Activated CD4-positive, alpha-beta T cell treated with anti-CD3 and anti-CD28 coated beads, Interleukin-2, Interleukin-6, amounts not matched to agents 100 ng/mL and 50 ng/mL, durations not matched to agents 16 hours and 8 hours (primary cell): ENCODE measurements around the gene SCARF2.
A peak's percentile ranks its signal among the peaks of the same experiment; 100 is the strongest.
"Not testable (repeated sequence)": the region's sequence is repeated elsewhere in the genome, so short reads cannot be mapped to it uniquely, and the experiment has no call there.

Experiments
- DNase-seq: peaks from one replicate; pipeline ENCODE4 v3.0.0-alpha.2; 2020

SCARF2 gene

GRCh38 chr22:20405931-20406685 lies 31.5 kb downstream of the SCARF2 start:
- DNase-seq, result no peak

- no peak for DNase-seq
Measured at GRCh38 chr22:20405291-20405930, 32.2 kb downstream of the SCARF2 start.

DNA sequence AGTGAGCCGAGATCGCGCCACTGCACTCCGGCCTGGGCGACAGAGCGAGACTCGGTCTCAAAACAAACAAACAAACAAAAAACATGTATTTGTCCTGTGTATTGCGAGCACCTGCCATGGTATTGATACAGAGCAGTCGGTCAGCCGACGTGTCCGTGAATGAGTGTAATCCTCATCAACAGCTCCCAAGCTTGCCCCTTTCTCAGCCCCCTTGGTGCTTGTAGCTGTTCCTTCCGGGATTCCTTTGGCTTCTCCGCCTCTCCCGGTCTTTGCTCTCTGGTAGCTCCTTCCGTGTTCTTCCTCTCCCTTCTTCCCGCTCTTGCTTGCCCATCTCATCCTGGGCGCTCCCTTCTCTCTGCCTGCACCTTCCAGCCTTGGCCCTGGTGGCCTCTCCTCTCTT lies 32.7 kb downstream of the SCARF2 start:
- no peak for DNase-seq

DNA sequence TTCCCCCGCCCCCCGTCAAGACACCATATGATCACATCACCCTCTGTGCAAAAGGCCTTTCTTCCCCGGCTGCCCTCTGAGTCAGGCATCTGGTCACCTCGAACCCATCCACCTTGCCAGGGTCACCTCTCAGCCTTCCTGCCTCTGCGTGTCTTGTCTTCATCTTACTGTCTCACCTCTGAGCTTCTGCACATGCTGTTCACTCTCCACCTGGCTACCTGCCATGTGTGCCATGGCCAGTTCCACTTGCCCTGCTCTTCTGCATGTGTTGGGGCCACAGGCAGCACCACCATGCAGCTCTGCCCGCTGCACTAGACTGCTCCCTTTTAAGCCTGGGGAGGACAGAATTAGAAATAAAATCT lies 33.9 kb downstream of the SCARF2 start:
- no peak for DNase-seq

DNA sequence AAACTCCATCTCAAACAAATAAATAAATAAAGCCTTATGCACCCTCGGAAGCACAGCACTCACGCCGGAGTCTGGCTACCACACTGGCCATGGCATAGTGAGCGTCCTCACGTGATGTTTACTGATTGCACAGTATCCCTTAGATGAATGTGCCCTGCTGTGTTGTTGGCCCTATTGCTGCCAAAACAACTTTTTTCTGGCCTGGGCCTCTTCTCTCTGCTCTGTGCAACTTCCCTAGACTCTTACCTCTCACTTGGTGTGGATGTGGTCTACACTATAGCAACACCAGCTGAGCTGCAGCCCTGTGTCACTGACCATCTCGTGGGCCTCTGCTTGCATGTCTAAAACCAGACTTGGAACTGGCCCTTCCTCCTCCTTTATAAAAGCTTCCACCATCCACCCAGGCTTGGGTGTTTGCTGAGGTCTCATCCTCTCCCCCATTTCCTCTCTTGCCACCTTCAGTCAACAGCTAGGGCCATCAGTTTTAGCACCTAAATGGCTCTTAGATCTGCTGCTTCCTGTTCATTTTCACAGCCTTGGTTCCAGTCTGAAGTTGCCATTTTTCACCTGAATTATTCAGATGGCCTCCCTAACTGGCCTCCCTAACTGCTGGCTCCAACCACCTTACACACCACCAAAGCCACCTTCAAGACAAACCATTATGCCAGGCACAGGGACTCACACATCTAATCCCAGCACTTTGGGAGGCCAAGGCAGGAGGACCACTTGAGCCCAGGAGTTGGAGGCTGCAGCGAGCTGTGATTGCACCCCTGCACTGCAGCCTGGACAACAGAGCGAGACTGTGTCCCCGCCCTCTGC lies 34.5 kb downstream of the SCARF2 start:
- no peak for DNase-seq

DNA sequence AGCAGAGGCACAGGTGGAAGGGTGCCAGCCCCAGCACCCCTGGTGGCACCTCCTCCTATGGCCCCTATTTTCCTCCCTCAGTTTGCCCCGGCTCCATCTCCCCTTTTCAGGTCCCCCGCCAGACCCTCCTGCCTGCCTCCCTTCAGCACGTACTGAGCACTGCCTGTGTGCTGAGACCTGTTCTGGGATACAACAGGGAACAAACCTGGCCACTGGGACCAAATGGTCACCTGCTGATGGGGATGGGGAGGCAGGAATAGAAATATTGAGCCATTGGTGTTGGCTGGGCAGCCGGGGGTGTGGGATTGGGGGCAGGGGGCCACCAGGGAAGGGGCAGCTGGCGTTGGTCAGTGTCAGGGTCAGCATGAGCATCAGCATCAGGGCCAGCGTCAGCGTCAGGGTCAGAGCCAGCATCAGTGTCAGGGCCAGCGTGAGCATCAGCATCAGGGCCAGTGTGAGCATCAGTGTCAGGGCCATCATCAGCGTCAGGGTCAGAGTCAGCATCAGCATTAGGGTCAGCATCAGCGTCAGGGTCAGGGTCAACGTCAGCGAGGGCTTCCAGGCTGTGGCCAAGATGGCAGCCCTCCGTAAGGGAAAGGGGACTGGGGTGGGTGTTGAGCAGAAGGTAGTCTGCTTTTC lies 36.1 kb downstream of the SCARF2 start:
- DNase-seq, result no peak

- no peak for DNase-seq
Measured at GRCh38 chr22:20400606-20401375, 36.8 kb downstream of the SCARF2 start.

GRCh38 chr22:20399866-20400605 lies 37.6 kb downstream of the SCARF2 start:
- DNase-seq, result no peak

- DNase-seq, result no peak
Measured at GRCh38 chr22:20398420-20398819, 39.2 kb downstream of the SCARF2 start.

DNA sequence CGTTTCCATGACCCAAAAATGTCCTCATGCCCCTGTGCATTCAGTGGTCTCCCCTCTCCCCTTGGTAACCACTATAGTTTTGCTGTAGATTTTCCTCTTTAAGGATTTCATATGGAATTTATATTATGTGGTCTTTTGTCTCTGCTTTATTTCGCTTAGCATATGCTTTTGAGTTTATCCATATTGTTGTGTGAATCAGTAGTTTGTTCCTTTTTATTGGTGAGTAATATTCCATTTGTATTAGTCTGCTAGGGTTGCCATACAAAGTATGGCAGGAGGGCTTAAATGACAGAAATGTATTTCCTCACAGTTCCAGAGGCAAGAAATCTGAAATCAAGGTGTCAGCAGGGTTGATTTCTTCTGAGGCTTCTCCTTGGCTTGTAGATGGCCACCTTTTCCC lies 40.1 kb downstream of the SCARF2 start:
- DNase-seq, result no peak

GRCh38 chr22:20396639-20397038 lies 41.0 kb downstream of the SCARF2 start:
- no peak for DNase-seq

DNA sequence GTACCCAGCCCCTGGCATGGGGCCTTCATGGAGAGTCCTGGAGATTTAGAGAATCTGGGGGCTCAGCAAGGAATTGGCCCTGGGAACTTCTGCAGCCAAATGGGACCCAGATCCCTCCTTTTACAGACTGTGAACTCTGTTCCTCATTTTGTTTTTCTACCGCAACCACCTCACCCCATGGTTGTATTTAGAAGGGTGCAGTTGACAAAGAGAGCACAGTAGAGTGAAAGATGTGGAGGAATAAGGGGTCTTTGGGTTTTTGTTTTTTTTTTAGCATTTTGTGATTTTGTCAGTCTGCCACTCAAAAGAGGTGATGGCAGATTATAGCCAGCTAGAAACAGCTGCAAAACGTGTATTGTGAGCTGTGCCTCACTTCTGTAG lies 41.7 kb downstream of the SCARF2 start:
- DNase-seq, result no peak

- DNase-seq, result no peak
Measured at GRCh38 chr22:20395181-20395906, 42.3 kb downstream of the SCARF2 start.

GRCh38 chr22:20393705-20394476 lies 43.7 kb downstream of the SCARF2 start, which contains the start of gene ZNF74:
TSS of gene ZNF74 (plus strand) at chr22:20394151. CDS start at chr22:20394629, 478 bp downstream.
- peak; percentile 90 for DNase-seq

GRCh38 chr22:20392983-20393704 lies 44.5 kb downstream of the SCARF2 start:
- no peak for DNase-seq

- DNase-seq, result not testable (repeated sequence)
Measured at GRCh38 chr22:20392365-20392881, 45.2 kb downstream of the SCARF2 start.

DNA sequence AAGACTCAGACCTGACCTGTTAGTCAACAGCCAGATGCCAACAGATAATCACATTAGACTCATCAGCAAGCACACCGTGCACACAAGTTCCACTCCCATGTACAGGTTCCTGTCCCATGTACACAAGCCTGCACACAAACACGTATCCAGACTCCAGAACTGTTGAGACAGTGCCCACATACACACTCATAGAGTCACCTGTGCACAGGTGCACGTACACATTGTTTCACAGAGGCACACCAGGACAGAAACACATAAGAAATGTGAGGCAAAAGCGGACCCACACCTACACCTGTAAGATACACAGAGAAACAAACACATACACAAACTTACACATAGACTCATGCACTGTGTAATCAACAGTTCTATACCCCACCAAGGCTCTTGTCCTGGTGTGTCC lies 46.4 kb downstream of the SCARF2 start:
- DNase-seq, result no peak

GRCh38 chr22:20390394-20390907 lies 47.2 kb downstream of the SCARF2 start:
- no peak for DNase-seq

GRCh38 chr22:20389288-20389687 lies 48.3 kb downstream of the SCARF2 start:
- DNase-seq, result no peak
